22Rv1 (cell line): ENCODE results near the gene WDR48.

Source experiments
- H3K27ac ChIP-seq: fragments of 450-650 bp; 2 replicates; pipeline ENCODE4 v1.5.1; 2017
- ZFX ChIP-seq: fragments of 450-650 bp; IDR thresholded peaks from 2 replicates; pipeline ENCODE4 v1.6.1; 2017; ENCODE audit warnings: antibody characterized with exemption, borderline replicate concordance
- TF ChIP-seq, protein P1 (sequence below): fragments of 450-650 bp; IDR thresholded peaks from 2 replicates; pipeline ENCODE4 v1.5.1; 2017; ENCODE audit warnings: mild to moderate bottlenecking

The WDR48 gene

DNA sequence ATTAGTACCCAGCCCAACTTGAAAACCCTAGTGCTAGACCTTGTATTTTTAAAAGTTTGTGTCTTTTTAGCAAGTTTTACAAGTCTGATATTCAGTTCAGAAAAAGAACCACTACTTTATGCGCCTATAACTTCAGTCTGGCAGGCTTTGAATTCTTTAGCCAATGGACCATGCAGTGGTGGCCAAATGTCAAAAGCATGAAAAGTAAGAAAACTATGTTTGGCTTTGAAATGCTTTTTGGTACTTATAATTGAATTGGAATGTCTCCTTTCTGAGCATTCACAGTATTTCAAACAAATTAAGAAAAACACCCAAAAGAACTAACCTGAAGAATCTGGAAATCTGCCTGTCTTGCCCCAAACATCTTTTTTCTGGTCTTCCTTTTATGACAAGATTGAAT, 12.8 kb downstream of the WDR48 start:
- TF ChIP-seq ZFX, result no peak
- TF ChIP-seq, protein P1, sequence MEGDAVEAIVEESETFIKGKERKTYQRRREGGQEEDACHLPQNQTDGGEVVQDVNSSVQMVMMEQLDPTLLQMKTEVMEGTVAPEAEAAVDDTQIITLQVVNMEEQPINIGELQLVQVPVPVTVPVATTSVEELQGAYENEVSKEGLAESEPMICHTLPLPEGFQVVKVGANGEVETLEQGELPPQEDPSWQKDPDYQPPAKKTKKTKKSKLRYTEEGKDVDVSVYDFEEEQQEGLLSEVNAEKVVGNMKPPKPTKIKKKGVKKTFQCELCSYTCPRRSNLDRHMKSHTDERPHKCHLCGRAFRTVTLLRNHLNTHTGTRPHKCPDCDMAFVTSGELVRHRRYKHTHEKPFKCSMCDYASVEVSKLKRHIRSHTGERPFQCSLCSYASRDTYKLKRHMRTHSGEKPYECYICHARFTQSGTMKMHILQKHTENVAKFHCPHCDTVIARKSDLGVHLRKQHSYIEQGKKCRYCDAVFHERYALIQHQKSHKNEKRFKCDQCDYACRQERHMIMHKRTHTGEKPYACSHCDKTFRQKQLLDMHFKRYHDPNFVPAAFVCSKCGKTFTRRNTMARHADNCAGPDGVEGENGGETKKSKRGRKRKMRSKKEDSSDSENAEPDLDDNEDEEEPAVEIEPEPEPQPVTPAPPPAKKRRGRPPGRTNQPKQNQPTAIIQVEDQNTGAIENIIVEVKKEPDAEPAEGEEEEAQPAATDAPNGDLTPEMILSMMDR, result no peak

DNA sequence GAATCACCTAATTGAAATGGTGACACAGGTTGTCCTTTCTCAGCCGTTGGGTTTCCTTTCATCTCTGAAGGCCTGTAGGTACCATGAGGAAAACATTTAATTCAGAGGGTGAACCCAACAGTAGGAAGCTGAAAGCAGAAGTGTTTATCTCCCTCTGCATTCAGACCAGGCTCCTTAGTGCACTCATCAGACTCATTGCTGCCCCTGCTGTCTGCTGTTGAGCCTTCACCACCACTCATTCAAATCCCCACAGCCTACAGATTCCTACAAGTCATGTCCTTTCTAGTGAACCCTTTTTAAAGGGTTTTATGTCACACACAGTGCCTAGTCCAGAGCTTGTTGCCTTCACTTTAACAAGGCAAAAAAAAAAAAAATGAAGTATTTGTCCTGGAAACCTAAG, 13.4 kb downstream of the WDR48 start:
- TF ChIP-seq, protein P1, result peak; percentile 48
- no peak for TF ChIP-seq ZFX
- no peak overlapping the region for H3K27ac ChIP-seq

More for the DNA sequence above, 12.8 kb downstream of the WDR48 start:
- H3K27ac ChIP-seq, result no peak overlapping the region

DNA sequence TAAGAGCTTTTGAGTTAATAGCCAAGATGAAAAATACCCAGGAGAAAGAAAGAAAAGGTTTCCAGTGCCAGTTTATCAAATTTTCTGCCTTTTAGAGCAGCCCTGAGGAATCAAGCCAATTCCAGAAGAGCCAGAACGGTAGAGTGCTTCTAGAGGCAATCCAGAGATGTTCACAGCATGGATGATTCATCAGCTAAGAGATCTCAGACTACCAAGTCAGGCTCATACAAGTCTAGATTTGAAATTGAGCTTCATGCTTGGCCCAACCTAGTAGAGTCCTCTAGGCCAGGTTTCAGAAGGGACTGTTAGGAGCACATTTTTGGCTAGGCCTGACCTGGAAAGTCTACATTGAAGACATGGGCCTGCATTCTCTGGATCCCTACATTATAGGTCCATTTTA, 15.5 kb downstream of the WDR48 start:
- H3K27ac ChIP-seq, result no peak overlapping the region
- TF ChIP-seq, protein P1, result no peak
- TF ChIP-seq ZFX, result no peak

DNA sequence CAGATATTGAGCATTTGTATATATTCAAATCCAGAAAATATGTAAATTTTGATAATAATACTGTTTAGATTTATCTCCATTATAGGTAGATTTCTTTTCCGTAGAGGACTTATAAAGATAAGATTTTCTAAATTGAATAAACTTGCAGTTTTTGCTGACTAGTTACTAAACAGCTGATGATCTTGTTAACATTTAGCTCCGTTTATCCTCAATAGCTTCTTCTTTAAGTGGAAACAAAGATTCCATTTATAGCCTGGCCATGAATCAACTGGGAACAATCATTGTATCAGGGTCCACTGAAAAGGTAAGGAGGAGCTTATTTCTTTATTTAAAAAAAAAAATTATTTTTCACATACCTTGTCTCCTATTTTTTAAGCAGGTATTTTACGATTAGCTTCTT, 16.7 kb downstream of the WDR48 start:
- no peak for TF ChIP-seq ZFX
- TF ChIP-seq, protein P1, result no peak
- H3K27ac ChIP-seq, result no peak overlapping the region

DNA sequence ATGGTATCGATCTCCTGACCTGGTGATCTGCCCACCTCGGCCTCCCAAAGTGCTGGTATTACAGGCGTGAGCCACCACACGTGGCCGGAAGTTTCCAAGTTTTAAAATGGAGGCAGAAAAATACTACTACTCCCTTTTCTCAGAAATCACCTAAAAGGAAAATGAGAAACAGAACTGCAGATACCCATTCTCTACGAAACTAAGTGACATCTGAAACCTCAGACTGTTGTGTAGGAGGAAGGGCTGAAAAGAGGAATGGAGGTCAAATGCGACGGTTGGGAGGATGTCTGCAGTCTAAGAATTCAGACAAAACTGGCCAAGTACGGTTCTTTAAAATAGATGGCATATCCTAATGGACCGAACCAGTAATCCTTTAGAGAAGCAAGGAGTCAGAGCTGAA, 24.1 kb downstream of the WDR48 start:
- TF ChIP-seq, protein P1, result no peak
- no peak for TF ChIP-seq ZFX
- no peak overlapping the region for H3K27ac ChIP-seq

DNA sequence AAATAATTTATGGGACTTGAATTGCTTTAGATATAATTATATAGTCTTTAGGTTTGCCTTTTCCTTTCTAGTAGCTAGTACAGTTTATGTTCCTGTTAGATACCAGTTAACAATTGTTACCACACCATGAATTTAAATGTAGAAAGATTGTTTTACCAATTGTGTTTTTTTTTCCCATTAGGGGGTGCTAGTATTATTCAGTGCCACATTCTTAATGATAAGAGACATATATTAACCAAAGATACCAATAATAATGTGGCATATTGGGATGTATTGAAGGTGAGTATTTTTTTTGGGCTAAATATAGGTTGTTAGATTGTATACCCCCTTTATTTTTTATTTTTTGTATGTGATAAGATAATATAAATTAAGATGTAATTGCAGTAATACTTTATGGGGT, 27.7 kb downstream of the WDR48 start:
- TF ChIP-seq ZFX, result no peak
- TF ChIP-seq, protein P1, result no peak
- H3K27ac ChIP-seq, result no peak overlapping the region

DNA sequence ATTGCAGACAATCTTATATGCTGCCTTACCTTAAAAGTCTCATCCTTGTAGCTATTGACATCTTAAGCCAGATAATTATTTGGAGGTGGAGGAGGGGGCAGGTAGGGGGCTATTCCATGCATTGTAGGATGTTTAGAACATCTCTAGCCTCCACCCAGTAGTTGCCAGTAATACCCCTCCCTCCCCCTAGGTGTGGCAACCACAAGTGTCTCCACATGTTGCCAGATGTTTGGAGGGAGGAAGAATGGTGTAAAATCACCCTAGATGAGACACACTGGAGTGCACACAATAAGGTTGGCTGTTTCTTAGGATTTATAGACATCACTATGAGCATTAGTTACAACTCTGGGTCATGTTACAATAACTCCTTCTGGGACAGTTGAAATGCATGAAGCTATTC, 28.2 kb downstream of the WDR48 start:
- TF ChIP-seq, protein P1, result no peak
- no peak for TF ChIP-seq ZFX

More for the DNA sequence above, 28.2 kb downstream of the WDR48 start:
- no peak overlapping the region for H3K27ac ChIP-seq
